Measurements from ENCODE around the gene KCNIP4. TPM values are rescaled to one million over a fixed set of nuclear protein-coding genes. Genes with fewer than 3 reads are reported as not detected.
A peak's percentile ranks its signal among the peaks of the same experiment; 100 is the strongest.

Gene KCNIP4
- polyA plus RNA-seq, 4 donors: 1.3 to 3.7 TPM; not detected in 2

DNA sequence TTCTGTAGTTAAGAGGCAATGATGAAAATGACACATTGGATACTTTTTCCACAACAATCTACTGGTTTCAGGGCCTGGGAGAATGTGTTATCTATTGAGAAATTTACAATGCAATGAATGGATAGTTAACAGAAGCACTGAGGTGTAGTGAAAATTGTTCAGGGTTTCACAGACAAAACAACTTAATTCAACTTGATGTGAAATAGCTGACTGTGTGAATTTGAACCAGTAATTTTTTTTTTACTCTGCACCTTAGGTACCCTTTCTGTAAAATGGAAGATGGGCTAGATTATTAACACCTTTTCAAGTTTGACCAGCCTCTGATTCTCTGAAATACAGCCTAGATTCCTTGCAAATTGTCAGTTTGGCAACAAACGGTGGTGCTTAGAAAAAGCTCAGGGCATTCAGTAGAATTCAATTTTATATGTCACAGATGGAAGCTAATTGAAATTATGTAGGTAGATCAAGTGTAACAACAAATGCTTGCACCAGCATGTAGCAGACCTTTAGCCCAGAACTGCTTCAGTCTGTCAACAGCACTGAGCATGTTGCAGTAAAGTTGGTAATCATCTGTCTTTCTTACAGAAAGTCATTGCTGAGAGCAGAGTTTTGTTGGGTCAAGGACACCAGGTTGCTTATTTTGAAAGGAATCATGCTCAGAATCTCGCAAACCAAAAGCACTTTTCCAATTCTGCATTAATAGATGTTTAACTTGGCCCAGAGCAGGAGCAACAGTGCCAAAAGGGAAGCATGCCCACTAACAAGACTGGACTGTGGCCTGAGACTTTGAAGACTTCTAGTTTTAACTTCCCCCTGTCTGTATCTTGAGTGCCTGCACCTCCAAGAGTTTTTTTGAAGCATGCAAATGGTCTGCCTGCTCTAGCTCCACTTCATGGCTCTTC is 721.7 kb downstream of the KCNIP4 start:
- WGBS, 3 donors: 46 to 49% (median 48%) methylated on average over 2 of the region's 2 CpGs
- no peaks in the 10 kb centered on the region for H3K27me3 ChIP-seq (ENCODE audit: control insufficient read depth in 3 of 3, insufficient read depth in 3 of 3, low read length in 3 of 3)
- FAIRE-seq (no peak), DNase-seq (no peak)
- H3K4me3 ChIP-seq (ENCODE audit: low read depth in 1 of 3, low read length in 3 of 3): no peak overlapping the region
- no peak overlapping the region for H3K27ac ChIP-seq (ENCODE audit: low read depth in 1 of 3, low read length in 2 of 3)
- H3K9me3 ChIP-seq (ENCODE audit: control insufficient read depth in 2 of 2, insufficient read depth in 1 of 2, low read depth in 1 of 2, low read length in 1 of 2): no peaks in the 10 kb centered on the region
- no peaks in the 10 kb centered on the region for H3K4me1 ChIP-seq (ENCODE audit: control insufficient read depth in 3 of 3, insufficient read depth in 2 of 3, low read depth in 1 of 3, low read length in 2 of 3)
- H3K36me3 ChIP-seq (ENCODE audit: control insufficient read depth in 3 of 3, insufficient read depth in 2 of 3, low read depth in 1 of 3, low read length in 3 of 3): no peaks in the 10 kb centered on the region

DNA sequence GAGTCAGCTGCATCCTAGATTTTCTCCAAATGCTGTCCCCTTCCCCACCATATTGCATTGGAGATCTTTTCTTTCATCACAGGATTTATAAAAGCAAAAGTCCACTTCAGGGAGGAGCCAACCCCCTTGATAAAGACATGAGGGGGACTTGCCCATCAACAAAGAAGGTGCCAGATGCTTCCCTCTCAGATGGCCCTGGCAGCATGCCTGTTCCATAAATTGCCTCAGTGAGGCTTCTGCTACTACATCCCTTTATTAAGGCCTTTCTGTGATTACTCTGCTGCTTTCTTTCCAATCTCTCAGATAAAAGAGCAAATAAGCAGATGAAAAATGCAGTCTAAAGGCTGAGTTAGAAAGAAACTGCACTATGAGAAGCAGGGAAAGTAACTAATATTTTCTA is 736.7 kb downstream of the KCNIP4 start:
- Histone ChIP-seq H3K36me3 (ENCODE audit: control insufficient read depth in 3 of 3, insufficient read depth in 2 of 3, low read depth in 1 of 3, low read length in 3 of 3) (no peaks in the 10 kb centered on the region), H3K4me1 (ENCODE audit: control insufficient read depth in 3 of 3, insufficient read depth in 2 of 3, low read depth in 1 of 3, low read length in 2 of 3) (no peaks in the 10 kb centered on the region), H3K27ac (ENCODE audit: low read depth in 1 of 3, low read length in 2 of 3) (no peak overlapping the region), H3K4me3 (ENCODE audit: low read depth in 1 of 3, low read length in 3 of 3) (no peak overlapping the region), H3K27me3 (ENCODE audit: control insufficient read depth in 3 of 3, insufficient read depth in 3 of 3, low read length in 3 of 3) (no peaks in the 10 kb centered on the region), H3K9me3 (ENCODE audit: control insufficient read depth in 2 of 2, insufficient read depth in 1 of 2, low read depth in 1 of 2, low read length in 1 of 2) (peaks cover 0 to 1% of the 10 kb centered on the region in 2 donors)
- FAIRE-seq (no peak), DNase-seq (no peak)

DNA sequence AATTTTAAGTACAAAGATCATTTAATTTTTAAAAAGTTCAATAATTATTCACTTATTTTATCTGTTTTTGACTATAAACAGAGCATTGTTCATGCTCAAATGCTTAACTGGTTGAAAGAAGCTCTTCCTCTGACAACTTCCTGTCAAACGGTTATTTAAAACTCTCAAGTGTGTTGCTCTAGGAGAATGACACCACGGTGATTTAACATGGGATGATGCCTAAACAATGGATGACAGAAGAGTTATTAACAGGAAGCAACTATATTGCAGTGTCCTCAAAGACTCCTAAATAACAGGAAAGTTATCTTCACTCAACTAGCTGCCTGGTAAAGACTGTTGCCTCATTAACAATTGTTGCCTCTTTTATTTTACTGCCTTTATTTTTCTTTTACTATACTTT is 738.7 kb downstream of the KCNIP4 start:
- no peak overlapping the region for H3K27ac ChIP-seq (ENCODE audit: low read depth in 1 of 3, low read length in 2 of 3)
- H3K9me3 ChIP-seq (ENCODE audit: control insufficient read depth in 2 of 2, insufficient read depth in 1 of 2, low read depth in 1 of 2, low read length in 1 of 2): peaks cover 0 to 1% of the 10 kb centered on the region in 2 donors
- FAIRE-seq (no peak), DNase-seq (no peak)
- no peaks in the 10 kb centered on the region for H3K27me3 ChIP-seq (ENCODE audit: control insufficient read depth in 3 of 3, insufficient read depth in 3 of 3, low read length in 3 of 3)
- WGBS, 3 donors: 28 to 46% (median 41%) methylated on average over 2 of the region's 2 CpGs
- H3K36me3 ChIP-seq (ENCODE audit: control insufficient read depth in 3 of 3, insufficient read depth in 2 of 3, low read depth in 1 of 3, low read length in 3 of 3): no peaks in the 10 kb centered on the region
- no peak overlapping the region for H3K4me3 ChIP-seq (ENCODE audit: low read depth in 1 of 3, low read length in 3 of 3)
- H3K4me1 ChIP-seq (ENCODE audit: control insufficient read depth in 3 of 3, insufficient read depth in 2 of 3, low read depth in 1 of 3, low read length in 2 of 3): no peaks in the 10 kb centered on the region

DNA sequence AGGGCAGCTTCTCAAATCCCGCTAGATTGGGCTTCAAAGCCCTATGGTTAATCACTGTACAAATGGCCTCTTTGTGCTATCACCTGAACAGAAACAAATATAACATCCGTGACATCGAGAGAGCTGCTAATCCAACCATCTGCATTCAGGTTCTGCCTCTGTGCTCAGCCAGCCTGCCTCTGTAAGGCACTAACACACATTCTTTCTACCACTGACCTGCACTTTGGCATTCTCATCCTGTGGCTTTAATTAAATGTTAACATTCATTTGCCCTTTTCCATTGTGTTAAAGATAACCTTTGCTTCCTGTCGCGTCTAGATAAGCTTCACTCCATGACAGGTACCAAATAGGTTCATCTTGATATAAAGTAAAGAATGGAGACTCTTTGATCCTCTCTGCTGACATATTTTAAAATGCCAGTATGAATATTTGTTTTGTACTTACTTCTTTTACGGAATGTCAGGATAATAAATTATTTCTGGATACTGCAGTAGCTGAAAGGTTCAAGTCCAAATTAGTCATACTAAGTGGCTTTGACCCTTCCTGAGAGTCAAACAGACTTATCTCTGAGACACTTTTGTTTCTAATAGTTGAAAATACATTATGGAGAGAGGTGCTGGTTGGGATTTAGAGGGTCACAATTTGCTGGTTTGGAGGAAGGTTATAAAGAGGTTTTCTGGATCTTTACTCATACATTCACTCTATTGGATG is 742.6 kb downstream of the KCNIP4 start:
- WGBS, 3 donors: 13 to 22% (median 15%) methylated on average over 6 of the region's 6 CpGs

DNA sequence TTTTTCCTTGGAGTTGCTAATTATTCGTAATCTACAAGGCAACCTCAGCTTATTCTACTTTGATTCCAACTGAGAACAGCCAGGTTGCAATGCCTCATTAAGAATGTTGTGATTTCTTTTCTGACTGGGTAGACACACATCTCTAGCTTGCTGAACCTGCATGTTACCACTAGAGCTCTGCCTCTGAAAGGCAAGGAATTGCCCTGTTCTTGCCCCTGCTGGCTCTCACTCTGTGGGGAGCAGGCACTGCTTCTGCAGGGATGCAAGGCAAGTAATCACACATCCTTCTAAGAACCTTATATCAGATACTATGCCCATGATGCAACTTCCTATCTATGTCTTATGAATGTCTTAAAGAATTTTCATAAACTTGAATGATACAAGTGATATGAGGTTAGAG is 745.2 kb downstream of the KCNIP4 start:
- WGBS, 3 donors: 80 to 91% (median 90%) methylated on average over 1 of the region's 1 CpG

More for the DNA sequence above, 742.6 kb downstream of the KCNIP4 start:
- Histone ChIP-seq H3K4me1 (ENCODE audit: control insufficient read depth in 3 of 3, insufficient read depth in 2 of 3, low read depth in 1 of 3, low read length in 2 of 3) (no peaks in the 10 kb centered on the region), H3K9me3 (ENCODE audit: control insufficient read depth in 2 of 2, insufficient read depth in 1 of 2, low read depth in 1 of 2, low read length in 1 of 2) (peaks cover 0 to 1% of the 10 kb centered on the region in 2 donors), H3K27me3 (ENCODE audit: control insufficient read depth in 3 of 3, insufficient read depth in 3 of 3, low read length in 3 of 3) (no peaks in the 10 kb centered on the region), H3K36me3 (ENCODE audit: control insufficient read depth in 3 of 3, insufficient read depth in 2 of 3, low read depth in 1 of 3, low read length in 3 of 3) (no peaks in the 10 kb centered on the region), H3K4me3 (ENCODE audit: low read depth in 1 of 3, low read length in 3 of 3) (no peak overlapping the region), H3K27ac (ENCODE audit: low read depth in 1 of 3, low read length in 2 of 3) (no peak overlapping the region)
- peak in 1 of 2 donors; percentile 22 for DNase-seq
- FAIRE-seq: no peak

DNA sequence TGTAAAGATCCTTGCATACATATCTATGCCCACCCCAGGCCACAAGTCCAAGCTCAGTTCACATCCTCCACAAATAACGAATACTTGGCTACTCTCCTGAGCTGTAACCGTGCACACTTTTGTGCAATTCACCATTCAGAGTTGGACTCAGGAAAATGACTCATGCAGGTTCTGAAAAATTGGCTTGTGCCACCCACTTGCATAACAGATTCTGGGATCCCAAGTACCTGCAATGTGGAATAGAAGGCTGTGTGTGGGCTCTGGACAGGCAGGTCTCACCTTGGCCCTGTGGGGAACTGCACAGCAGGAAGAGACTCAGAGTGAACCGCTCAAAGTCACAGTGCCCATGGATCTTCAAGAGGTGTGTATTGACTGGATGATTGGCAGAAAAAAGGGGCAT is 745.6 kb downstream of the KCNIP4 start:
- H3K36me3 ChIP-seq (ENCODE audit: control insufficient read depth in 3 of 3, insufficient read depth in 2 of 3, low read depth in 1 of 3, low read length in 3 of 3): no peaks in the 10 kb centered on the region
- no peaks in the 10 kb centered on the region for H3K9me3 ChIP-seq (ENCODE audit: control insufficient read depth in 2 of 2, insufficient read depth in 1 of 2, low read depth in 1 of 2, low read length in 1 of 2)
- no peaks in the 10 kb centered on the region for H3K4me1 ChIP-seq (ENCODE audit: control insufficient read depth in 3 of 3, insufficient read depth in 2 of 3, low read depth in 1 of 3, low read length in 2 of 3)
- H3K27ac ChIP-seq (ENCODE audit: low read depth in 1 of 3, low read length in 2 of 3): no peak overlapping the region
- FAIRE-seq: no peak
- no peak for DNase-seq
- no peak overlapping the region for H3K4me3 ChIP-seq (ENCODE audit: low read depth in 1 of 3, low read length in 3 of 3)
- 83 to 87% (median 86%) methylated on average over 3 of the region's 3 CpGs for WGBS, 3 donors
- no peaks in the 10 kb centered on the region for H3K27me3 ChIP-seq (ENCODE audit: control insufficient read depth in 3 of 3, insufficient read depth in 3 of 3, low read length in 3 of 3)

More for the DNA sequence above, 745.2 kb downstream of the KCNIP4 start:
- Histone ChIP-seq H3K9me3 (ENCODE audit: control insufficient read depth in 2 of 2, insufficient read depth in 1 of 2, low read depth in 1 of 2, low read length in 1 of 2) (no peaks in the 10 kb centered on the region), H3K4me1 (ENCODE audit: control insufficient read depth in 3 of 3, insufficient read depth in 2 of 3, low read depth in 1 of 3, low read length in 2 of 3) (no peaks in the 10 kb centered on the region), H3K27me3 (ENCODE audit: control insufficient read depth in 3 of 3, insufficient read depth in 3 of 3, low read length in 3 of 3) (no peaks in the 10 kb centered on the region), H3K36me3 (ENCODE audit: control insufficient read depth in 3 of 3, insufficient read depth in 2 of 3, low read depth in 1 of 3, low read length in 3 of 3) (no peaks in the 10 kb centered on the region), H3K27ac (ENCODE audit: low read depth in 1 of 3, low read length in 2 of 3) (no peak overlapping the region), H3K4me3 (ENCODE audit: low read depth in 1 of 3, low read length in 3 of 3) (no peak overlapping the region)
- DNase-seq: no peak
- no peak for FAIRE-seq

DNA sequence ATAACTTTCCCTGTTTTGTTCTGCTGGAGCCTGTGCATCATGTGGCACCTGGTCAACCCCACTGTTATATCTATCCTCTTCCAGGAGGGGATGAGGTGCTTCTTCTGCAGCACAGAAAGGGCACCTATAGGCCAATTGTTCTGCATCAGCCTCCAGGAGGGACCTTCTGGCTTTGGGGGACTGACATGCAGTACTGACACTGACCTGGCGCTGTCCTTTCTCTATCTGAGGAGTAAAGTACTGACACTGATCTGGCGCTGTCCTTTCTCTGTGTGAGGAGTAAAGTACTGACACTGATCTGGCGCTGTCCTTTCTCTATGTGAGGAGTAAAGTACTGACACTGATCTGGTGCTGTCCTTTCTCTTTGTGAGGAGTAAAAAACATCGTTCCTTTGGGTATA is 749.9 kb downstream of the KCNIP4 start:
- no peaks in the 10 kb centered on the region for H3K4me1 ChIP-seq (ENCODE audit: control insufficient read depth in 3 of 3, insufficient read depth in 2 of 3, low read depth in 1 of 3, low read length in 2 of 3)
- no peak overlapping the region for H3K27ac ChIP-seq (ENCODE audit: low read depth in 1 of 3, low read length in 2 of 3)
- no peak overlapping the region for H3K4me3 ChIP-seq (ENCODE audit: low read depth in 1 of 3, low read length in 3 of 3)
- DNase-seq (no peak), FAIRE-seq (no peak)
- H3K36me3 ChIP-seq (ENCODE audit: control insufficient read depth in 3 of 3, insufficient read depth in 2 of 3, low read depth in 1 of 3, low read length in 3 of 3): no peaks in the 10 kb centered on the region
- no peaks in the 10 kb centered on the region for H3K27me3 ChIP-seq (ENCODE audit: control insufficient read depth in 3 of 3, insufficient read depth in 3 of 3, low read length in 3 of 3)
- WGBS, 3 donors: 83 to 92% (median 84%) methylated on average over 4 of the region's 4 CpGs
- H3K9me3 ChIP-seq (ENCODE audit: control insufficient read depth in 2 of 2, insufficient read depth in 1 of 2, low read depth in 1 of 2, low read length in 1 of 2): no peaks in the 10 kb centered on the region

DNA sequence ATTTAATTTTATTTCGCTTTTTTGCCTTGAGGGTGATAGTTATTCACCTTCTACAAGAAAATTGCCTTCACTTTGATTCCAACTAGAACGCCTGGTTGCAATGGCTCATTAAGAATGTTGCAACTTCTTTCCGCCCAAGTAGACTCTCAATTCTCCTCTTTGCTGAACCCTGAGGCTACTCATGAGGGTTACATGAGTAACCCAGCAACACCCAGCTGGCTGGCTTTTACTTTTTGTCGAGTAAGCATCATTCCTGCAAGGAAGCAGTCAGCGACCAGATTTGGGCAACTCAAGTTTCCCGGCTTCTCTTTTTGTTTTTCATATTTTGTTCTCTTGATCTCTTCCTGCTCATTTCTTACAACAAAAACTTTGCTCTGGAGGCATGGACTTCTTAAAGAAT is 752.9 kb downstream of the KCNIP4 start:
- Histone ChIP-seq H3K4me1 (ENCODE audit: control insufficient read depth in 3 of 3, insufficient read depth in 2 of 3, low read depth in 1 of 3, low read length in 2 of 3) (no peaks in the 10 kb centered on the region), H3K4me3 (ENCODE audit: low read depth in 1 of 3, low read length in 3 of 3) (no peak overlapping the region), H3K27ac (ENCODE audit: low read depth in 1 of 3, low read length in 2 of 3) (no peak overlapping the region), H3K36me3 (ENCODE audit: control insufficient read depth in 3 of 3, insufficient read depth in 2 of 3, low read depth in 1 of 3, low read length in 3 of 3) (no peaks in the 10 kb centered on the region), H3K27me3 (ENCODE audit: control insufficient read depth in 3 of 3, insufficient read depth in 3 of 3, low read length in 3 of 3) (no peaks in the 10 kb centered on the region), H3K9me3 (ENCODE audit: control insufficient read depth in 2 of 2, insufficient read depth in 1 of 2, low read depth in 1 of 2, low read length in 1 of 2) (no peaks in the 10 kb centered on the region)
- FAIRE-seq: no peak
- no peak for DNase-seq
- WGBS, 3 donors: 84 to 85% (median 85%) methylated on average over 6 of the region's 6 CpGs
